PC-3 (cell line): Measurements from ENCODE around the gene SEMG1.

Experiments used
- CTCF ChIP-seq: fragments of 300-600 bp; sonication (generic); conservative IDR thresholded peaks from 2 replicates; pipeline ENCODE4 v1.5.1; 2017; ENCODE audit warnings: antibody characterized with exemption, low read depth, mild to moderate bottlenecking, low read length
- EZH2 ChIP-seq: fragments of 300-600 bp; sonication (generic); IDR thresholded peaks from one replicate; pipeline ENCODE4 v1.6.1; 2017; ENCODE audit warnings: antibody characterized with exemption, mild to moderate bottlenecking, low read length; ENCODE audit not compliant: unreplicated experiment

DNA sequence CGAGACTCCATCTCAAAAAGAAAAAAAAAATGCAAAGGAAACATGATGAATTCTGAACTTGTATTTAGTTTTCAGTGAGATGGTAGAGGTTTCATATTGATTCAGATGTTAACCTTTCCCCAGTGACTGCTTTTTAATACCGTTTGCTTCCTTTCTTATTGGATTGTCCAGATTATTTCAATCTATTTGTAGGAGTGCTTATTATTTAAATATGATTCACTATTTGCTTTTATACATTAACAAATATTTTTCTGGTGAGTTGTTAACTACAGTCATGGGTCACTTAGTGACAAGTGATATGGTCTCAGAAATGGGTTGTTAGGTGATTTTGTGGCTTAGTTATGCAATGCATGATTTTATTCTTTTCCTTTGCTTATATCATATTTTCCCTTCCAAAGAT, 23.7 kb upstream of the SEMG1 start:
- TF ChIP-seq CTCF (no peak), EZH2 (no peak)
